Kidney (tissue), 22 donors: ENCODE results near the gene PIP4K2C. TPM values are rescaled to one million over a fixed set of nuclear protein-coding genes. Genes with fewer than 3 reads are reported as not detected.
A peak's percentile ranks its signal among the peaks of the same experiment; 100 is the strongest.

Experiments used
- DNase-seq, 5 donors: peaks; one replicate each; pipeline ENCODE4 v3.0.0-alpha.2; 2013 to 2020
- FAIRE-seq: peaks from 2 replicates; lab custom pipeline; 2012; peaks lifted over from hg19 to GRCh38; lab: Jason Lieb, UNC
- H3K27ac ChIP-seq, 2 donors: one replicate each; pipeline ENCODE4 v1.7.0; 2013; ENCODE audit warnings: low read depth in 2 of 2, low read length in 2 of 2, inconsistent platforms in 1 of 2
- H3K27me3 ChIP-seq: one replicate; pipeline ENCODE4 v1.7.1; 2013; ENCODE audit warnings: low read length, inconsistent platforms; ENCODE audit not compliant: control insufficient read depth, insufficient read depth
- H3K36me3 ChIP-seq, 3 donors: one replicate each; pipeline versions ENCODE4 v1.7.0 to v1.7.1; 2013; ENCODE audit warnings: low read length in 3 of 3, control low read depth in 1 of 3, inconsistent platforms in 1 of 3; ENCODE audit not compliant: insufficient read depth in 3 of 3, control insufficient read depth in 2 of 3
- H3K4me1 ChIP-seq, 3 donors: one replicate each; pipeline versions ENCODE4 v1.7.0 to v1.7.1; 2013; ENCODE audit warnings: low read length in 3 of 3, inconsistent platforms in 1 of 3, low read depth in 1 of 3; ENCODE audit not compliant: control insufficient read depth in 2 of 3, insufficient read depth in 2 of 3
- H3K4me3 ChIP-seq, 3 donors: one replicate each; pipeline versions ENCODE4 v1.7.0 to v1.8.1; 2013; ENCODE audit warnings: low read length in 3 of 3, control low read depth in 1 of 3, inconsistent platforms in 1 of 3
- H3K9ac ChIP-seq, 3 donors: one replicate each; pipeline versions ENCODE4 v1.7.0 to v1.7.1; 2013; ENCODE audit warnings: low read length in 3 of 3, control low read depth in 1 of 3, inconsistent platforms in 1 of 3
- H3K9me3 ChIP-seq, 3 donors: one replicate each; pipeline versions ENCODE4 v1.7.0 to v1.7.1; 2013; ENCODE audit warnings: low read length in 3 of 3, control low read depth in 1 of 3, inconsistent platforms in 1 of 3; ENCODE audit not compliant: control insufficient read depth in 2 of 3, insufficient read depth in 1 of 3
- intact Hi-C: fragments of 100-400 bp; cut with DNase I; formaldehyde crosslinking; loops from one replicate; pipeline ENCODE4 v1.11.1; 2022
- long read RNA-seq, 10 donors: library from polyadenylated mRNA in 1 of 10; unstranded in 1 of 10; transcript quantifications; one replicate each; pipeline ENCODE4 v2.0.0 and lab custom pipeline, GENCODE V29; 2021 to 2026
- polyA plus RNA-seq: library from polyadenylated mRNA; stranded (reverse); fragments of 350-450 nt; fragmentation: Illumina TruSeq; extraction: RNeasy Lipid Tissue Mini Kit (QIAGEN cat#74804); gene quantifications from one replicate; pipeline ENCODE4 v1.2.3, GENCODE V29; 2014; ENCODE audit warnings: low read depth, low replicate concordance; ENCODE audit not compliant: insufficient read depth
- total RNA-seq: library from RNA; stranded (reverse); fragmentation: NEBNext Ultra II Directional; extraction: Animal tissue kit (Norgen Biotek cat#: 25700); gene quantifications from one replicate; pipeline ENCODE4 v1.2.1, GENCODE V29; 2021
- TF ChIP-seq, protein P1 (sequence below): IDR thresholded peaks from 3 replicates; pipeline ENCODE4 v1.5.1; 2012; ENCODE audit warnings: mild to moderate bottlenecking, moderate library complexity, borderline replicate concordance; ENCODE audit not compliant: insufficient read depth; ENCODE audit errors: extremely low read depth
- donor health status: control.
- donor health status: control.
- donor health status: control.
- donor health status: control.
- donor health status: control.
- donor health status: DM: yes; HTN: yes; CAD: no.
- donor health status: Normal renal cell carcinoma (clear cell type).

The PIP4K2C gene
- total RNA-seq (52.4 TPM), polyA plus RNA-seq (43.2 TPM)
- long read RNA-seq, donor 1, transcript PIP4K2C-201 (10 exons, 2,924 nt) = major isoform, 8 of 9 reads
- long read RNA-seq, donor 1, partial matches to known transcripts = 0 of 9 reads
- long read RNA-seq, donor 1, other reads (novel, unspliced or antisense) = 0 of 9 reads
- long read RNA-seq, donor 2, partial matches to known transcripts = 0 of 4 reads
- long read RNA-seq, donor 2, other reads (novel, unspliced or antisense) = 0 of 4 reads
- long read RNA-seq, donor 3, partial matches to known transcripts = 6 of 9 reads
- long read RNA-seq, donor 3, other reads (novel, unspliced or antisense) = 0 of 9 reads
- long read RNA-seq, donor 4, partial matches to known transcripts = 13 of 15 reads
- long read RNA-seq, donor 4, other reads (novel, unspliced or antisense) = 0 of 15 reads
- long read RNA-seq, donor 5, partial matches to known transcripts = 5 of 5 reads
- long read RNA-seq, donor 5, other reads (novel, unspliced or antisense) = 0 of 5 reads
- long read RNA-seq, donor 6, partial matches to known transcripts = 0 of 2 reads
- long read RNA-seq, donor 6, other reads (novel, unspliced or antisense) = 0 of 2 reads
- long read RNA-seq, donor 7, transcript PIP4K2C-201 (10 exons, 2,924 nt) = major isoform, 18 of 24 reads
- long read RNA-seq, donor 7, partial matches to known transcripts = 3 of 24 reads
- long read RNA-seq, donor 7, other reads (novel, unspliced or antisense) = 3 of 24 reads
- long read RNA-seq, donor 8, partial matches to known transcripts = 0 of 4 reads
- long read RNA-seq, donor 8, other reads (novel, unspliced or antisense) = 0 of 4 reads
- long read RNA-seq, donor 9 = 0 reads
- long read RNA-seq, donor 10, partial matches to known transcripts = 0 of 4 reads
- long read RNA-seq, donor 10, other reads (novel, unspliced or antisense) = 0 of 4 reads

DNA sequence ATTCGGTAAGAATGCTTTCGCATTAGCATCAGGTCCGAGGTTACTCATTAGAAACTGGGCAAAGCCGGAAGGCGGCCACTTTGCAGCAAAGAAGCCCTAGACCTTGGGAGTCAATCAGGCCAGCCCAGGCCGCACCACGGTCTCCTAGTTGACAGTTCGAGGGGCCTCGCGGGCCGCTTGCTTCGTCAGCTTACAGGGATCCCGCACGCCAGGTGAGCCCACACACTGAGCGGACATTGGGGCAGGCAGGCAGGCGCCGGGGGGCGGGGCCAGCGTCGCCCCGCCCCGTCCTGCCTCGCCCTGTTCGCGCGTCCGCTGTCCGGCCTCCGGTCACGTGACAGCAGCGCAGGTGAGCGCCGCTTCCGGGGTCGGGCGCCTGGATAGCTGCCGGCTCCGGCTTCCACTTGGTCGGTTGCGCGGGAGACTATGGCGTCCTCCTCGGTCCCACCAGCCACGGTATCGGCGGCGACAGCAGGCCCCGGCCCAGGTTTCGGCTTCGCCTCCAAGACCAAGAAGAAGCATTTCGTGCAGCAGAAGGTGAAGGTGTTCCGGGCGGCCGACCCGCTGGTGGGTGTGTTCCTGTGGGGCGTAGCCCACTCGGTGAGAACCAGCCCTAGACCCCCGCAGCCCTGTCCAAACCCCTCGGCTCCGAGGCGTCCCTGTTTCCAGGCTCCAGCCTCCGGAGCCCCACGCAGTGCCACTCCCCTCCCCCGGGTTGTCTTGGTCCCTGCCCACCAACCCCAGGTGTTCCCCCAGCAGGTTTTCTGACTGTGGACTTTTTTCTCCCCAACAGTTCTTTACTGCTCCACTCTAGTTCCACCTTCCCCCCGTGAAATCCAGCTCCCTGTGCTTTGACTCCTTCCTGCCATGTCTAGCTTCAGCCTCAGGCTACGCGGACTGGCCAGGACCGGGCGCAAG is at the start of gene PIP4K2C:
PIP4K2C (plus strand) TSS at position 329 of the 918 bp plus-strand sequence; CDS start at position 427, 98 bp downstream.
- H3K9ac ChIP-seq = peak within 1 kb of the TSS; percentile 55 to 92 (median 72)
- FAIRE-seq = no peak

DNA sequence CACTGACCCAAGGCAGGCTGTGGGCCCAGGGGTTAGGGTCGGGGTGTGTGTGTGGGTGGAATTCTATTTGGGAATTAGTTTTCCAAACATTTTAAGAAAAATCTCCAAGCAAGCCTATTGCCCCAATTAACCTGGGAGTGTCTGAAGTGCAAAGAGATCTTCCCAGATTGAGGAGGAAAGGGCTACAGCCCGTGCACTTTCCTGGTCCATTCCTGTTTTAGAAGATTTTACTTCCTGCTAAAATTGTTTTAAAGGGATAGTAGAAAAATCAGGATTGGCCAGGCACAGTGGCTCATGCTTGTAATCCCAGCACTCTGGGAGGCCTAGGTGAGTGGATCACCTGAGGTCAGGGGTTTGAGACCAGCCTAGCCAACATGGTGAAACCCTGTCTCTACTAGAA is 49.3 kb upstream of the PIP4K2C start:
- Histone ChIP-seq H3K36me3 (peaks cover 2 to 23% (median 13%) of the 10 kb centered on the region in 3 donors), H3K9ac (no peak overlapping the region)
- TF ChIP-seq, protein P1, sequence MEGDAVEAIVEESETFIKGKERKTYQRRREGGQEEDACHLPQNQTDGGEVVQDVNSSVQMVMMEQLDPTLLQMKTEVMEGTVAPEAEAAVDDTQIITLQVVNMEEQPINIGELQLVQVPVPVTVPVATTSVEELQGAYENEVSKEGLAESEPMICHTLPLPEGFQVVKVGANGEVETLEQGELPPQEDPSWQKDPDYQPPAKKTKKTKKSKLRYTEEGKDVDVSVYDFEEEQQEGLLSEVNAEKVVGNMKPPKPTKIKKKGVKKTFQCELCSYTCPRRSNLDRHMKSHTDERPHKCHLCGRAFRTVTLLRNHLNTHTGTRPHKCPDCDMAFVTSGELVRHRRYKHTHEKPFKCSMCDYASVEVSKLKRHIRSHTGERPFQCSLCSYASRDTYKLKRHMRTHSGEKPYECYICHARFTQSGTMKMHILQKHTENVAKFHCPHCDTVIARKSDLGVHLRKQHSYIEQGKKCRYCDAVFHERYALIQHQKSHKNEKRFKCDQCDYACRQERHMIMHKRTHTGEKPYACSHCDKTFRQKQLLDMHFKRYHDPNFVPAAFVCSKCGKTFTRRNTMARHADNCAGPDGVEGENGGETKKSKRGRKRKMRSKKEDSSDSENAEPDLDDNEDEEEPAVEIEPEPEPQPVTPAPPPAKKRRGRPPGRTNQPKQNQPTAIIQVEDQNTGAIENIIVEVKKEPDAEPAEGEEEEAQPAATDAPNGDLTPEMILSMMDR = no peak

More for the DNA sequence above, at the start of gene PIP4K2C:
- Histone ChIP-seq H3K27ac (peak within 1 kb of the TSS; percentile 84 to 88), H3K4me3 (peak within 1 kb of the TSS; percentile 69 to 89 (median 85)), H3K36me3 (peaks cover 0 to 5% (median 5%) of the 10 kb centered on the region in 3 donors), H3K4me1 (peaks cover 0 to 7% (median 0%) of the 10 kb centered on the region in 3 donors), H3K9me3 (no peaks in the 10 kb centered on the region), H3K27me3 (no peaks in the 10 kb centered on the region)
- TF ChIP-seq, protein P1 = no peak
- peak; percentile 87 to 94 (median 91) for DNase-seq
- intact Hi-C loops = no loop called here

GRCh38 chr12:57543581-57543980 is 47.4 kb upstream of the PIP4K2C start:
- TF ChIP-seq, protein P1 = no peak
- no peak overlapping the region for H3K4me3 ChIP-seq
- H3K4me1 ChIP-seq = peaks cover 0 to 14% (median 8%) of the 10 kb centered on the region in 3 donors
- H3K36me3 ChIP-seq = peaks cover 2 to 9% (median 7%) of the 10 kb centered on the region in 3 donors
- intact Hi-C loops = no loop called here
- H3K27me3 ChIP-seq = peaks cover 6% of the 10 kb centered on the region
- DNase-seq (no peak), FAIRE-seq (no peak)
- H3K27ac ChIP-seq = no peak overlapping the region
- no peaks in the 10 kb centered on the region for H3K9me3 ChIP-seq
- no peak overlapping the region for H3K9ac ChIP-seq

More for the DNA sequence above, 49.3 kb upstream of the PIP4K2C start:
- Histone ChIP-seq H3K4me1 (peaks cover 0 to 14% (median 8%) of the 10 kb centered on the region in 3 donors), H3K9me3 (no peaks in the 10 kb centered on the region), H3K27me3 (no peaks in the 10 kb centered on the region), H3K4me3 (no peak overlapping the region), H3K27ac (no peak overlapping the region)
- intact Hi-C loops = no loop called here
- DNase-seq = no peak
- no peak for FAIRE-seq
